ENCODE measurements around the gene PDE11A. TPM values are rescaled to one million over a fixed set of nuclear protein-coding genes. Genes with fewer than 3 reads are reported as not detected.

Gene PDE11A
- total and polyA plus RNA-seq, 2 of the 8 experiments (the other 6 are each of a cell fraction or from before 2014, with no cell fraction given), result 0.19 to 0.23 TPM

DNA sequence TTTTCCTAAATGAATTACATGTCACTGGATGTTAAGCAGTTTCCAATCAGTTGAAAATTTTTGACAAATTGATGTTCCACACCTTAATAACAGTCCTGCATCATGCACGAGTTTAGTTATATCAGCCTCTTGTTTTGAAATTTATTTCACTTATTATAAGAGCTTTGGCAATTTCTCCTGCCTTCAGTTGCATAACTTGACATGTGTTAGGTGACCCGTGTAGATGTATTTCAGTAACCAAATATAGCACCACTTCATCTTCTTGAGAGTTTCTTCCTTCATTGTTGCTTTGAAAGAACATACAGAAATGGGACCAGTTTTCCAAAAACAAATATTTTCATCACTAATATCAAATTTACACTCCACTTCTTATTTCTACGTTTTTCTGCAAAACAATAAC lies 202.7 kb downstream of the PDE11A start:
- WGBS, 2 experiments (ENCODE audit: extremely low coverage in 1 of 2, insufficient coverage in 1 of 2, insufficient read length in 1 of 2, insufficient replicate concordance in 2 of 2, low coverage in 1 of 2, low lambda C conversion rate in 2 of 2, missing lambda C conversion rate in 1 of 2), result 86 to 100% methylated on average over 1 to 3 of the region's 3 CpGs
- no peak for DNase-seq (ENCODE audit: low read depth in 1 of 2, low spot score in 2 of 2)
- Histone ChIP-seq H2BK120ac (replicated peaks; ENCODE audit: low read depth, low read length) (no peak overlapping the region), H4K8ac (ENCODE audit: extremely low read depth, insufficient read depth, low read length) (no peak overlapping the region), H3K79me2 (ENCODE audit: control insufficient read depth in 1 of 2, insufficient read depth in 2 of 2, low read length in 2 of 2) (no peaks in the 10 kb centered on the region), H3K56ac (replicated peaks; ENCODE audit: insufficient read length, low read depth, low read length) (no peak overlapping the region), H2BK5ac (ENCODE audit: low read depth, low read length) (no peak overlapping the region), H4K20me1 (replicated peaks in 1 of 2; ENCODE audit: control insufficient read depth in 1 of 2, insufficient read depth in 2 of 2, low read length in 2 of 2) (no peaks in the 10 kb centered on the region), H3K14ac (ENCODE audit: insufficient read length) (no peak overlapping the region), H3K4ac (replicated peaks; ENCODE audit: insufficient read length, low read depth, low read length) (no peak overlapping the region), H3K79me1 (ENCODE audit: low read depth, low read length) (no peaks in the 10 kb centered on the region), H3K27me3 (replicated peaks in 1 of 4; ENCODE audit: control insufficient read depth in 3 of 4, extremely low read depth in 1 of 4, insufficient read depth in 3 of 4, low read length in 3 of 4) (no peaks in the 10 kb centered on the region), H3K23ac (ENCODE audit: insufficient read length) (no peak overlapping the region), H3K9ac (replicated peaks in 1 of 4; ENCODE audit: extremely low read depth in 1 of 4, low read depth in 3 of 4, low read length in 3 of 4) (no peak overlapping the region), H3K27ac (ENCODE audit: low read depth, low read length) (no peak overlapping the region), H2AFZ (ENCODE audit: low read length) (no peak overlapping the region), H3K9me3 (ENCODE audit: insufficient read depth in 2 of 2, low read depth in 1 of 2, low read length in 1 of 2) (no peaks in the 10 kb centered on the region), H3K18ac (ENCODE audit: extremely low read depth, low read length) (no peak overlapping the region), H2BK12ac (ENCODE audit: low read depth, low read length) (no peak overlapping the region), H3K23me2 (ENCODE audit: low read depth, low read length) (no peaks in the 10 kb centered on the region), H2AK5ac (ENCODE audit: low read depth, low read length) (no peak overlapping the region), H2BK15ac (ENCODE audit: low read length) (no peak overlapping the region), H3K4me2 (ENCODE audit: insufficient read depth in 1 of 2, low read depth in 2 of 2, low read length in 2 of 2) (no peak overlapping the region), H3K4me1 (replicated peaks in 1 of 4; ENCODE audit: control insufficient read depth in 3 of 4, insufficient read depth in 4 of 4, low read length in 3 of 4) (no peaks in the 10 kb centered on the region), H3K36me3 (ENCODE audit: control insufficient read depth in 2 of 4, insufficient read depth in 4 of 4, low read length in 3 of 4) (no peaks in the 10 kb centered on the region), H3K4me3 (ENCODE audit: extremely low read depth in 1 of 4, insufficient read depth in 2 of 4, low read depth in 3 of 4, low read length in 4 of 4) (no peak overlapping the region), H4K5ac (ENCODE audit: insufficient read length, low read depth, low read length) (no peak overlapping the region), H4K91ac (replicated peaks; ENCODE audit: insufficient read length, low read length) (no peak overlapping the region), H2BK20ac (ENCODE audit: low read length) (no peak overlapping the region)
- CTCF ChIA-PET (ENCODE audit: partially characterized antibody), result no interaction called here
- POLR2A ChIA-PET (ENCODE audit: partially characterized antibody), result no interaction called here
- FAIRE-seq, result no peak
- no peak for TF ChIP-seq PHF8 (conservative IDR thresholded peaks at IDR 0.05; ENCODE audit: low read depth, low read length)
- TF ChIP-seq, protein P1, sequence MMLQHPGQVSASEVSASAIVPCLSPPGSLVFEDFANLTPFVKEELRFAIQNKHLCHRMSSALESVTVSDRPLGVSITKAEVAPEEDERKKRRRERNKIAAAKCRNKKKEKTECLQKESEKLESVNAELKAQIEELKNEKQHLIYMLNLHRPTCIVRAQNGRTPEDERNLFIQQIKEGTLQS (IDR thresholded peaks at IDR 0.05; ENCODE audit: insufficient read depth, low read depth, low read length), result no peak
- TF ChIP-seq RAD21 (IDR thresholded peaks at IDR 0.05 in 1 of 2, conservative IDR thresholded peaks at IDR 0.05 in 1 of 2; ENCODE audit: low read depth in 2 of 2, low read length in 2 of 2), result no peak
- no peak for TF ChIP-seq CBX8 (IDR thresholded peaks at IDR 0.05; ENCODE audit: borderline replicate concordance, low read depth, low read length)
- TF ChIP-seq, protein P2, sequence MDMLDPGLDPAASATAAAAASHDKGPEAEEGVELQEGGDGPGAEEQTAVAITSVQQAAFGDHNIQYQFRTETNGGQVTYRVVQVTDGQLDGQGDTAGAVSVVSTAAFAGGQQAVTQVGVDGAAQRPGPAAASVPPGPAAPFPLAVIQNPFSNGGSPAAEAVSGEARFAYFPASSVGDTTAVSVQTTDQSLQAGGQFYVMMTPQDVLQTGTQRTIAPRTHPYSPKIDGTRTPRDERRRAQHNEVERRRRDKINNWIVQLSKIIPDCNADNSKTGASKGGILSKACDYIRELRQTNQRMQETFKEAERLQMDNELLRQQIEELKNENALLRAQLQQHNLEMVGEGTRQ (IDR thresholded peaks at IDR 0.05; ENCODE audit: low read length), result no peak
- TF ChIP-seq EZH2 (IDR thresholded peaks at IDR 0.05; ENCODE audit: low read depth, low read length, severe bottlenecking), result no peak
- TF ChIP-seq, protein P3, sequence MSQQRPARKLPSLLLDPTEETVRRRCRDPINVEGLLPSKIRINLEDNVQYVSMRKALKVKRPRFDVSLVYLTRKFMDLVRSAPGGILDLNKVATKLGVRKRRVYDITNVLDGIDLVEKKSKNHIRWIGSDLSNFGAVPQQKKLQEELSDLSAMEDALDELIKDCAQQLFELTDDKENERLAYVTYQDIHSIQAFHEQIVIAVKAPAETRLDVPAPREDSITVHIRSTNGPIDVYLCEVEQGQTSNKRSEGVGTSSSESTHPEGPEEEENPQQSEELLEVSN (IDR thresholded peaks at IDR 0.05), result no peak
- no peak for TF ChIP-seq TCF12 (IDR thresholded peaks at IDR 0.05; ENCODE audit: low read depth, low read length)
- no peak for TF ChIP-seq SP2 (IDR thresholded peaks at IDR 0.05; ENCODE audit: low read length)
- TF ChIP-seq SUZ12 (IDR thresholded peaks at IDR 0.05; ENCODE audit: low read length), result no peak

Measured in H1 (cell line).